AG04449 (cell line): Measurements from ENCODE around the gene MYDGF.
A peak's percentile ranks its signal among the peaks of the same experiment; 100 is the strongest.
"Not testable (repeated sequence)": the region's sequence is repeated elsewhere in the genome, so short reads cannot be mapped to it uniquely, and the experiment has no call there.

Source experiments
- CTCF ChIA-PET: fragments of 350-600 bp; formaldehyde crosslinking; extraction: SDS; loops from one replicate; lab custom pipeline; 2021; ENCODE audit warnings: antibody characterized with exemption; lab: Yijun Ruan, JAX
- POLR2A ChIA-PET: fragments of 400-600, 350-600 bp; formaldehyde crosslinking; extraction: SDS; loops from one replicate; lab custom pipeline; 2020; ENCODE audit warnings: antibody characterized with exemption, inconsistent platforms; lab: Yijun Ruan, JAX
- DNase-seq: peaks from one replicate; pipeline ENCODE4 v3.0.0-alpha.2; 2010; ENCODE audit warnings: low read depth, low spot score
- H3K4me3 ChIP-seq: 2 replicates; pipeline ENCODE4 v1.5.1; 2011; ENCODE audit warnings: low read depth, mild to moderate bottlenecking, control low read depth, low read length
- TF ChIP-seq, protein P1 (sequence below): IDR thresholded peaks from one replicate; pipeline ENCODE4 v1.5.1; 2011; ENCODE audit warnings: mild to moderate bottlenecking, moderate library complexity, low read length, control low read depth, inconsistent platforms; ENCODE audit not compliant: insufficient read depth; ENCODE audit errors: missing control alignments

Gene MYDGF

DNA sequence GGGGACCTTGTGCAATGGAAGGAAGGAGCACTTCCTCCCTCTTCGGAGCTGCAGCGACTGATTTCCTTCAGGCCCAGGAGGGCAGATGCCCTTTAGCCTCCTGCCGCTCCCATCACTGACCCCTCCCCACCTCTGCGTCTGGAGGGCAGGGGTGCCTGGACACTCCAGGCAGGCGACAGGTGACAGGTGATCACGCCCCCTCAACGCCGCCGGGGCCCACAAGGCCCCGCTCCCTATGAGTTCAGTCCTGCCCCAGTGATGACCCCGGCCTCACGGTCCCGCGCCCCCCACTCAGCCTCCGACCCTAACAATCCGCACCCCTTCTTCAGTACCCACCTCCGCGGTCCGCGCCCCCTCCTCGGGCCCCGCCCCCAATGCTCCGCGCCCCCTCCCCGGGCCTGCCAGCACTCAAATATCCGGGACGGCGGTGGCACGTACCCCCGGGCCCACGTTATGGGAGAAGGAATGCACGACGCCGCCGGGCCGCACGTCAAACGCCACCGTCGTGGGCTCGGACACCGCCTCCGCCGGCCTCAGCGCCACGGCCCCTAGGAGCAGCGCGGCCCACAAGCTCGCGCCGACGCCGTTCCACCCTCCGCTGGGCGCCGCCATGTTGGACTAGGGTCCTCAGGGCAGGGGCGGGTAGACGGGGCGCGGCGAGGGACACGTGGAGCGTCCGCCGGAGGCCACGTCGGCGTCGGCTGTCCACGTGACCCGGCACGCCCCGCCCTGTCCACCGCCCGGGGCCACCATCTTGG lies at the start of gene MYDGF:
TSS of gene MYDGF (minus strand) at position 620 of the 758 bp plus-strand sequence. CDS start at position 612, 8 bp downstream.
- H3K4me3 ChIP-seq, result peak within 1 kb of the TSS; percentile 94
- POLR2A ChIA-PET, result no interaction called here
- peak; percentile 28 for DNase-seq
- TF ChIP-seq, protein P1, sequence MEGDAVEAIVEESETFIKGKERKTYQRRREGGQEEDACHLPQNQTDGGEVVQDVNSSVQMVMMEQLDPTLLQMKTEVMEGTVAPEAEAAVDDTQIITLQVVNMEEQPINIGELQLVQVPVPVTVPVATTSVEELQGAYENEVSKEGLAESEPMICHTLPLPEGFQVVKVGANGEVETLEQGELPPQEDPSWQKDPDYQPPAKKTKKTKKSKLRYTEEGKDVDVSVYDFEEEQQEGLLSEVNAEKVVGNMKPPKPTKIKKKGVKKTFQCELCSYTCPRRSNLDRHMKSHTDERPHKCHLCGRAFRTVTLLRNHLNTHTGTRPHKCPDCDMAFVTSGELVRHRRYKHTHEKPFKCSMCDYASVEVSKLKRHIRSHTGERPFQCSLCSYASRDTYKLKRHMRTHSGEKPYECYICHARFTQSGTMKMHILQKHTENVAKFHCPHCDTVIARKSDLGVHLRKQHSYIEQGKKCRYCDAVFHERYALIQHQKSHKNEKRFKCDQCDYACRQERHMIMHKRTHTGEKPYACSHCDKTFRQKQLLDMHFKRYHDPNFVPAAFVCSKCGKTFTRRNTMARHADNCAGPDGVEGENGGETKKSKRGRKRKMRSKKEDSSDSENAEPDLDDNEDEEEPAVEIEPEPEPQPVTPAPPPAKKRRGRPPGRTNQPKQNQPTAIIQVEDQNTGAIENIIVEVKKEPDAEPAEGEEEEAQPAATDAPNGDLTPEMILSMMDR, result no peak
- CTCF ChIA-PET, result interaction anchor here (0.6 to 2.7 kb wide), 3 partner anchors 10 to 121 kb away, joined by 3 to 6 read pairs (median 3); partner anchors contain the start of gene FEM1A

DNA sequence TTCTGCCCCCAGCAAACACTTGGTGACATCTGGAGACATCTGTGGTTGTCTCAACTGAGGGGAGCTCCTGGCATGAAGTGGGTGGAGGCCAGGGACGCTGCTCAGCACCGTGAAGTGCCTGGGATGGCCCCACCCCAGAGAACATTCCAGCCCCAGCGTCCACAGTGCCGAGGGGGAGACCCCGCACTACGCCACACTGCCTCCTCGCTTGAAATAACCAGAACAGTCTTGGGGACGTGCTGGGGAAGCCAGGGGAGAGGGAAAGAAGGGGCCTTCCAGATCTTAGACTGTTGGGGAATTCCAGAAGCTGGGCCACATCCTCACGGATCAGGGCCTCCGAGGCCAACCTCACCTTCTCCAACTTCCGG lies 49.3 kb upstream of the MYDGF start:
- TF ChIP-seq, protein P1, result no peak
- no peak overlapping the region for H3K4me3 ChIP-seq
- DNase-seq, result no peak
- ChIA-PET POLR2A (no interaction called here), CTCF (no interaction called here)

DNA sequence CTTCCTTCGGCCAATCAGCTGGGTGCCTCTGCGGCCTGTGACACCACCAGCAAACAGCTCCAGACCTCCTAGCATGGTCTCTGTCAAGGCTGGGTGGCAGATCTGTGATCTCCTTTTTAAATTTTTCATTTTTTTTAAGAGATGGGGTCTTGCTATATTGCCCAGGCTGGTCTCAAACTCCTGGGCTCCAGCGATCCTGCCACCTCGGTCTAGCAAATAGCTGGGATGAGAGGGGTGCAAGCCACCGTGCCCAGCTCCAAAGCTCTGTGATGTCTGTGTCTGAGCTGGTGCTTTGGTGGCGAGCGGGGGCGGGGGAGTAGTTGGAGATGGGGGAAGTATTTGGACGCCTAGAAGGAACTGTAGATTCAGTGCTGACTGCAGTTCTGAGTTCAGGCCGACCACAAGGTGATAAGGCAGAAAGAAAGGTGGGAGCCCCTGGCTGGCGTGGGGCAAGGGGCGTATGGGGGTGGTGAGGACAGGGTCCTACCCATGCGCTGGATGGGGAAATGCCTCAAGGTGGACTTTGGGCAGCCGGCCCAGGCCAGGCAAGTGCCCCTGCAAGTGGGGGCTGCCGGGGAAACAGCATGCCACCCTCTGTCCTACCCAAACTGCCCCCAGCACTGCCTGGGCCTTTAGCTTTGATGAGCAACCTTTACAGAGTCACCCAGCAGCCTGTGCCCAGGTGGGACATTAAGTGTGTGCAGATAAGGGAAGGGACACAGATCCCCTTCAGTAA lies 48.0 kb upstream of the MYDGF start:
- no peak for DNase-seq
- POLR2A ChIA-PET, result interaction anchor here (0.7 kb wide), 1 partner anchor 64 kb away, joined by 3 read pairs; no protein-coding TSS in a partner anchor
- H3K4me3 ChIP-seq, result no peak overlapping the region
- CTCF ChIA-PET, result interaction anchor here (0.6 to 1.4 kb wide), 3 partner anchors 14 to 86 kb away, joined by 3 to 5 read pairs (median 4); no protein-coding TSS in a partner anchor
- TF ChIP-seq, protein P1, result no peak

DNA sequence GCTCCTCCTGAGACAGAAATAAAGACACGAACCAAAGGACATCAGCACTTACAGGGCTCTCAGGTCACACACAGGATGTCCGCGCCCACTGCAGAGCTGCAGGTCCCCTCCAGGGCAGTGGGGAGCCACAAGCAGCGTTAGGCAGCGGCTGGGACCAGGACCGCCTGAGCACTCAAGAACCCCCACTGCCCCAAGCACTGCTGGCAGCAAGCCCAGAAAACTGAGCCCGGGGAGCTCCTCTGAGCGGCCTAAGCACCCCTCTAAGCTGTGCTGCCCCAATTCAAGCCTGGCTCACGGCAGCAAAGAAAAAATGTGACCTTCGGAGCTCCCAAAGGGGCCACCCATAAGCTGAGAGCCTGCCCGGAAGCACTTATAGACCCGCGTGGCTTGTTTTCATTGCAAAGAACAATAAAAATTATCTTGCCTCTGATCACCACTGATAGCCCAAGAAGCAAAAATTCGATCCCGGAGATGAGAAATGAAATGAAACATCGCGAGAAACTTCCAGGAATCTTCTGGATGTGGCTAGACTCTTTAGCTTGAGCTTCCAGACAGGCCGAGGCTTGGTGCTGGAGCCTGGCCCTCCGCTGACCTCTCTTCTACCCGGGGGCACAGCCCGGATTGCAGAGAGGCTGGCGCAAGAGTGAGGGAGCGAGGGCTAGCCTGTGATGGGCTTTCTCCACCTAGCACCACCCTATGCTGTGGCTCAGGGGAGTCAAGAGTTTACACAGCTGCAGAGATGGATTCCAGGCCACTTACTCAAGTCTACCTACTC lies 47.2 kb upstream of the MYDGF start:
- TF ChIP-seq, protein P1, result no peak
- no peak overlapping the region for H3K4me3 ChIP-seq
- CTCF ChIA-PET, result interaction anchor here (1.3 to 1.4 kb wide), 2 partner anchors 15 to 87 kb away, joined by 4 to 5 read pairs; no protein-coding TSS in a partner anchor
- no peak for DNase-seq
- POLR2A ChIA-PET, result interaction anchor here (0.7 kb wide), 1 partner anchor 65 kb away, joined by 3 read pairs; no protein-coding TSS in a partner anchor

DNA sequence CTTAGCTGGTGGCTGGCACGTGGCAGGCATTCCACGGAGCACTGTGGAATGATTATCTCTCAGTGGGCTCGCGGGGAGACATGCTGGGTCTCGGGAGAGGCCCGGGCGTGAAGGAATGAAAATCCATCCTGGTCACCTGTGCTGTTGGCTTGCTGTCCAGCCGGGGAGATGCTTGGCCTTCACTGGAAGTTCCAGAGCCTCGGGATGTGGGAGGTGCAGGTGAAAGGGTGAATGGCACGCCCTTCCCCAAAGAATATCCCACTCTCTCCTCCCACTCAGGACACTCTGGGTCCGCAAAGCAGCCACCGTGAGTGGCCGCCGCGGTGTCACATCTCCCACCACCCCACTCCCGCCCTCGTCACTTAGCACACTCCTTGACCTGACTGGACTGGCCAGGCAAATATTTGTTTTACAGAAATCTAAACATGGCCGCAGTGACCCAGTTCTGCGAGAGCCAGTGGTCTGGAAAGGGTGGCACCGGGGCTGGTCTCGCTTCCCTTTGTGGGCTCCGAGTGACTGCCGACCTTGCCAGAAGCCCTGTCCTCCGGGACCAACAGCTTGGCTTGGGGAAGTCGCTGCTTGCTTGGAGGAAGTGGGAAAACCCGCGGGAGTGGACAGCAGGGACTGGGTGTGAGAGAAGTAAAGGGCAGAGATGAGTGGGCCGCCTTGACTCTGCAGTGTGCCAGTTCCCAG lies 45.5 kb upstream of the MYDGF start:
- ChIA-PET CTCF (interaction anchor here (1.2 to 1.3 kb wide), 2 partner anchors 80 to 89 kb away, joined by 3 read pairs; no protein-coding TSS in a partner anchor), POLR2A (no interaction called here)
- no peak for DNase-seq

DNA sequence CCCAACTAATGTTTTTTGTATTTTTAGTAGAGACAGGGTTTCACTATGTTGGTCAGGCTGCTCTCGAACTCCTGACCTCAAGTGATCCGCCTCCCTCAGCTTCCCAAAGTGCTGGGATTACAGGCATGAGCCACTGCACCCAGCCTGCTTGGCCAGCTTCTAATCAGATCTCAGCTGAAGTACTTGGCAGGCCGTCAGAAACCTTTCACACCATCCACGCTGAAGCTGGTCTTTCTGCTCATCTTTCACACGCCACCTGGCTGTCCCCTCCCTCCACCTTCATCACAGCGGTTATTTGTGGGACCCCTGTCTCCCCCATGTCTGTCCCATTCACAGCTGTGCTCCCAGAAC lies 45.0 kb upstream of the MYDGF start:
- CTCF ChIA-PET, result interaction anchor here (1.2 to 1.3 kb wide), 2 partner anchors 79 to 89 kb away, joined by 3 read pairs; no protein-coding TSS in a partner anchor

More for the DNA sequence above, 45.5 kb upstream of the MYDGF start:
- no peak overlapping the region for H3K4me3 ChIP-seq
- TF ChIP-seq, protein P1, result no peak

More for the DNA sequence above, 45.0 kb upstream of the MYDGF start:
- H3K4me3 ChIP-seq, DNase-seq, POLR2A ChIA-PET: not testable (repeated sequence)
